GM12878 (cell line): Measurements from ENCODE around the gene IER5. TPM values are rescaled to one million over a fixed set of nuclear protein-coding genes. Genes with fewer than 3 reads are reported as not detected.

Experiments
- ATAC-seq: fragments of 200-7000 bp; cut with Tn5 transposase; 3 replicates; pipeline ENCODE4 v1.9.1; 2020; ENCODE audit warnings: mild to moderate bottlenecking, moderate library complexity
- BruUV-seq: library from RNA; stranded (reverse); fragments of 400-500 nt; replicated peaks from 2 replicates; lab custom pipeline; 2021; lab: Mats Ljungman, UMichigan
- CTCF ChIA-PET: fragments of 300-600 bp; sonication (Branson Sonifier 250); formaldehyde crosslinking; extraction: SDS; loops from one replicate; lab custom pipeline; 2021; ENCODE audit warnings: inconsistent platforms; lab: Yijun Ruan, JAX
- POLR2A ChIA-PET: fragments of 350-600 bp; formaldehyde crosslinking; extraction: SDS; loops from one replicate; lab custom pipeline; 2021; ENCODE audit warnings: inconsistent platforms; lab: Charles Lee
- RAD21 ChIA-PET: fragments of 300-600 bp; sonication (Branson Sonifier 250); formaldehyde crosslinking; loops from one replicate; lab custom pipeline; 2023; ENCODE audit warnings: antibody characterized with exemption; ENCODE audit not compliant: unreplicated experiment; lab: Charles Lee
- SMC1A ChIA-PET: fragments of 300-600 bp; sonication (Branson Sonifier 250); formaldehyde crosslinking; loops from one replicate; lab custom pipeline; 2023; ENCODE audit not compliant: unreplicated experiment, uncharacterized antibody; lab: Charles Lee
- DNase-seq: peaks from one replicate; pipeline ENCODE4 v3.0.0-alpha.2; 2011; ENCODE audit warnings: low read depth, low spot score
- FAIRE-seq: peaks from 3 replicates; lab custom pipeline; 2011; peaks lifted over from hg19 to GRCh38; lab: Jason Lieb, UNC
- H2AFZ ChIP-seq: 2 replicates; pipeline ENCODE4 v1.6.0; 2011; ENCODE audit warnings: low read depth, low read length, control low read depth; ENCODE audit not compliant: control insufficient read depth
- H3K27ac ChIP-seq: 2 replicates; pipeline ENCODE4 v1.5.1; 2011; ENCODE audit warnings: control low read depth; ENCODE audit not compliant: control insufficient read depth, insufficient read depth
- H3K27me3 ChIP-seq, 2 experiments: replicated peaks in 1 of 2; 2 replicates each; pipeline versions ENCODE4 v1.6.0 to v1.6.1; 2011; ENCODE audit warnings: low read length in 1 of 2; ENCODE audit not compliant: control insufficient read depth in 2 of 2, insufficient read depth in 2 of 2
- H3K36me3 ChIP-seq, 2 experiments: 2 replicates each; pipeline ENCODE4 v1.5.1; 2011; ENCODE audit warnings: low read length in 1 of 2; ENCODE audit not compliant: control insufficient read depth in 2 of 2, insufficient read depth in 2 of 2
- H3K4me1 ChIP-seq: 2 replicates; pipeline ENCODE4 v1.6.1; 2011; ENCODE audit warnings: mild to moderate bottlenecking, low read length, moderate library complexity, mixed read lengths; ENCODE audit not compliant: control insufficient read depth, insufficient read depth
- H3K4me2 ChIP-seq: 2 replicates; pipeline ENCODE4 v1.6.0; 2011; ENCODE audit warnings: control low read depth; ENCODE audit not compliant: control insufficient read depth, insufficient read depth
- H3K4me3 ChIP-seq: fragments of 200-600 bp; sonication (generic); 2 replicates; pipeline ENCODE4 v1.5.1; 2016
- H3K79me2 ChIP-seq: 2 replicates; pipeline ENCODE4 v1.6.0; 2011; ENCODE audit warnings: low read length; ENCODE audit not compliant: control insufficient read depth, insufficient read depth
- H3K9ac ChIP-seq: 2 replicates; pipeline ENCODE4 v1.8.0; 2011; ENCODE audit warnings: low read length, control low read depth, mixed read lengths; ENCODE audit not compliant: control insufficient read depth, insufficient read depth
- H3K9me3 ChIP-seq: replicated peaks from 3 replicates; pipeline ENCODE4 v1.5.1; 2011; ENCODE audit warnings: mild to moderate bottlenecking, low read length; ENCODE audit not compliant: control insufficient read depth, insufficient read depth
- H4K20me1 ChIP-seq: 2 replicates; pipeline ENCODE4 v1.6.0; 2011; ENCODE audit not compliant: control insufficient read depth, insufficient read depth
- CHD1 ChIP-seq: IDR thresholded peaks from 2 replicates; pipeline ENCODE4 v1.6.1; 2012; ENCODE audit warnings: low read depth, low read length, improper control_type of control experiment
- CREB1 ChIP-seq: IDR thresholded peaks from 2 replicates; pipeline ENCODE4 v1.6.1; 2012; ENCODE audit warnings: low read depth, mild to moderate bottlenecking, inconsistent platforms
- CUX1 ChIP-seq: IDR thresholded peaks from 2 replicates; pipeline ENCODE4 v1.6.1; 2012; ENCODE audit warnings: improper control_type of control experiment, low read depth, low read length; ENCODE audit not compliant: insufficient replicate concordance
- EED ChIP-seq: sonication (generic); IDR thresholded peaks from 2 replicates; pipeline ENCODE4 v1.6.1; 2016; ENCODE audit warnings: antibody characterized with exemption, low read depth
- ELK1 ChIP-seq: IDR thresholded peaks from 2 replicates; pipeline ENCODE4 v1.6.1; 2012; ENCODE audit warnings: low read depth, low read length, improper control_type of control experiment
- ETV6 ChIP-seq, 2 experiments: fragments of 450-650 bp in 1 of 2; IDR thresholded peaks in 1 of 2; conservative IDR thresholded peaks in 1 of 2; 2 replicates each; pipeline ENCODE4 v1.6.1; 2014; ENCODE audit warnings: antibody characterized with exemption in 1 of 2, borderline replicate concordance in 1 of 2, low read depth in 1 of 2, mild to moderate bottlenecking in 1 of 2, moderate library complexity in 1 of 2
- FOXK2 ChIP-seq: fragments of 450-650 bp; IDR thresholded peaks from 2 replicates; pipeline ENCODE4 v1.6.1; 2017; ENCODE audit warnings: mild to moderate bottlenecking, moderate library complexity
- IKZF1 ChIP-seq: fragments of 450-650 bp; conservative IDR thresholded peaks from 2 replicates; pipeline ENCODE4 v1.6.1; 2017; ENCODE audit warnings: antibody characterized with exemption, mild to moderate bottlenecking
- IRF3 ChIP-seq: fragments of 450-650 bp; IDR thresholded peaks from 2 replicates; pipeline ENCODE4 v1.6.1; 2014; ENCODE audit warnings: mild to moderate bottlenecking
- NFXL1 ChIP-seq: fragments of 450-650 bp; IDR thresholded peaks from 2 replicates; pipeline ENCODE4 v1.6.1; 2017; ENCODE audit warnings: antibody characterized with exemption, mild to moderate bottlenecking, borderline replicate concordance
- PAX8 ChIP-seq: fragments of 450-650 bp; IDR thresholded peaks from 2 replicates; pipeline ENCODE4 v1.6.1; 2017; ENCODE audit warnings: mild to moderate bottlenecking, moderate library complexity
- RAD21 ChIP-seq: IDR thresholded peaks from 2 replicates; pipeline ENCODE4 v1.6.1; 2011; ENCODE audit warnings: mild to moderate bottlenecking, low read depth, low read length, moderate library complexity; ENCODE audit not compliant: insufficient read depth
- RAD51 ChIP-seq: fragments of 450-650 bp; IDR thresholded peaks from 2 replicates; pipeline ENCODE4 v1.6.1; 2016; ENCODE audit warnings: moderate library complexity, mild to moderate bottlenecking, inconsistent platforms
- RCOR1 ChIP-seq: conservative IDR thresholded peaks from 2 replicates; pipeline ENCODE4 v1.6.1; 2012; ENCODE audit warnings: low read depth, low read length, improper control_type of control experiment
- SUZ12 ChIP-seq: fragments of 200-600 bp; sonication (generic); IDR thresholded peaks from one replicate; pipeline ENCODE4 v1.6.1; 2018; ENCODE audit warnings: antibody characterized with exemption, mild to moderate bottlenecking; ENCODE audit not compliant: unreplicated experiment
- ZBED1 ChIP-seq: IDR thresholded peaks from 2 replicates; pipeline ENCODE4 v1.6.1; 2016; ENCODE audit warnings: borderline replicate concordance
- WGBS: methylation state at CpG from one replicate; pipeline ENCODE4 v1.1.6; 2016; ENCODE audit warnings: low lambda C conversion rate; ENCODE audit not compliant: insufficient replicate concordance, insufficient coverage; ENCODE audit errors: missing lambda C conversion rate; 5-methylcytosine and 5-hydroxymethylcytosine counted together
- in situ Hi-C: fragments of 300-500 bp; cut with MboI; formaldehyde crosslinking; loops from 9 replicates; pipeline ENCODE4 v1.14.3; 2018; ENCODE audit warnings: mixed read lengths
- intact Hi-C: fragments of 100-400 bp; cut with micrococcal nuclease; formaldehyde crosslinking; loops from one replicate; pipeline ENCODE4 v1.14.2; 2022; ENCODE audit not compliant: unreplicated experiment
- polyA plus RNA-seq, 11 experiments: library from polyadenylated mRNA; depleted of rRNA in 4 of 11; unstranded in 6 of 11; stranded (reverse) in 5 of 11; fragments of >200 nt; fragmentation: Nextera tagmentation in 4 of 11; fragmentation: Illumina TruSeq in 1 of 11; extraction: Ambion mirVana in 4 of 11; extraction: Trizol in 1 of 11; gene quantifications; 1 replicate in 1 of 11; 2 replicates in 10 of 11; pipeline versions ENCODE4 v1.2.1 to v1.2.3, GENCODE V29; 2011 to 2016; ENCODE audit warnings: inconsistent platforms in 2 of 11, missing spikeins in 2 of 11, low read depth in 1 of 11
- total RNA-seq, 4 experiments: library from RNA; depleted of rRNA in 3 of 4; stranded (reverse); fragments of >200 nt in 3 of 4; fragmentation: Illumina TruSeq in 1 of 4; extraction: Trizol in 1 of 4; gene quantifications; 2 replicates each; pipeline versions ENCODE4 v1.2.1 to v1.2.3, GENCODE V29; 2013 to 2021

Gene IER5
- total and polyA plus RNA-seq, 10 of the 15 experiments (the other 5 are each of a cell fraction or from before 2014, with no cell fraction given) = 4.3 to 75.2 (median 30.5) TPM

- FAIRE-seq (no peak), DNase-seq (no peak), ATAC-seq (peak; percentile 45)
- TF ChIP-seq NFXL1 (no peak), PAX8 (no peak), IRF3 (no peak), IKZF1 (no peak), ELK1 (no peak), EED (no peak), RCOR1 (no peak), ETV6 (conservative IDR thresholded peaks at IDR 0.05 in 1 of 2, IDR thresholded peaks at IDR 0.05 in 1 of 2; ENCODE audit: borderline replicate concordance in 1 of 2, low read depth in 1 of 2) (no peak), SUZ12 (no peak), RAD51 (no peak), CHD1 (no peak), CUX1 (no peak), FOXK2 (no peak), RAD21 (no peak), ZBED1 (no peak), CREB1 (no peak)
- Histone ChIP-seq H3K36me3 (no peaks in the 10 kb centered on the region), H3K9ac (no peak overlapping the region), H2AFZ (peak overlapping the region; percentile 73; the same call in 1 of the 2 replicates), H3K4me3 (no peak overlapping the region), H3K79me2 (no peaks in the 10 kb centered on the region), H3K27ac (peak overlapping the region; percentile 41; the same call in 1 of the 2 replicates), H3K27me3 (no peaks in the 10 kb centered on the region), H3K9me3 (no peaks in the 10 kb centered on the region), H3K4me2 (peak overlapping the region; percentile 52), H4K20me1 (no peaks in the 10 kb centered on the region), H3K4me1 (peaks cover 33% of the 10 kb centered on the region)
- CTCF ChIA-PET = interaction anchor here (2.4 to 4.1 kb wide), 3 partner anchors 11 to 65 kb away, joined by 10 to 19 read pairs (median 16); no protein-coding TSS in a partner anchor
- WGBS = 70% methylated on average over 7 of the region's 7 CpGs
- POLR2A ChIA-PET = interaction anchor here (1.1 to 1.5 kb wide), 2 partner anchors 15 to 27 kb away, joined by 3 to 6 read pairs; no protein-coding TSS in a partner anchor
- BruUV-seq = no TSS peak
- intact Hi-C loops (no loop called here), in situ Hi-C loops (no loop called here)
- RAD21 ChIA-PET = interaction anchor here (0.9 to 7.1 kb wide), 6 partner anchors 9 to 64 kb away, joined by 3 to 61 read pairs (median 22); no protein-coding TSS in a partner anchor
- SMC1A ChIA-PET = interaction anchor here (0.8 to 7.7 kb wide), 8 partner anchors 11 to 196 kb away, joined by 4 to 103 read pairs (median 13); partner anchors contain the start of gene MR1
These were observed 10.8 kb upstream of the IER5 start for GRCh38 chr1:181077576-181078242.
